CD4-positive, alpha-beta T cell treated with Interleukin-4 for 4 hours (primary cell): ENCODE results near the gene C14orf180.
"Not testable (repeated sequence)": the region's sequence is repeated elsewhere in the genome, so short reads cannot be mapped to it uniquely, and the experiment has no call there.

ENCODE experiments used
- DNase-seq: peaks from one replicate; pipeline ENCODE4 v3.0.0-alpha.2; 2020

C14orf180 gene

GRCh38 chr14:104579939-104580338, 375 bp downstream of the C14orf180 start:
- DNase-seq = not testable (repeated sequence)

- DNase-seq = no peak
Measured at GRCh38 chr14:104580961-104581360, 1.4 kb downstream of the C14orf180 start.

- no peak for DNase-seq
Measured at GRCh38 chr14:104581521-104581920, 2.0 kb downstream of the C14orf180 start.

- DNase-seq = no peak
Measured at GRCh38 chr14:104582005-104582404, 2.4 kb downstream of the C14orf180 start.

GRCh38 chr14:104582662-104583061, 3.1 kb downstream of the C14orf180 start:
- no peak for DNase-seq

GRCh38 chr14:104583424-104584306, 4.1 kb downstream of the C14orf180 start:
- no peak for DNase-seq

GRCh38 chr14:104584557-104584956, 5.0 kb downstream of the C14orf180 start:
- DNase-seq = no peak

GRCh38 chr14:104585966-104586697, 6.6 kb downstream of the C14orf180 start:
- DNase-seq = no peak

- no peak for DNase-seq
Measured at GRCh38 chr14:104586832-104587620, 7.5 kb downstream of the C14orf180 start.

GRCh38 chr14:104587641-104588040, 8.1 kb downstream of the C14orf180 start:
- no peak for DNase-seq

GRCh38 chr14:104588066-104588857, 8.7 kb downstream of the C14orf180 start:
- DNase-seq = no peak

- no peak for DNase-seq
Measured at GRCh38 chr14:104589338-104590195, 10.0 kb downstream of the C14orf180 start.

GRCh38 chr14:104590240-104590965, 10.8 kb downstream of the C14orf180 start:
- DNase-seq = no peak

- no peak for DNase-seq
Measured at GRCh38 chr14:104591031-104591430, 11.5 kb downstream of the C14orf180 start.

GRCh38 chr14:104591506-104592291, 12.1 kb downstream of the C14orf180 start:
- no peak for DNase-seq

- DNase-seq = no peak
Measured at GRCh38 chr14:104592292-104592672, 12.7 kb downstream of the C14orf180 start.

GRCh38 chr14:104592785-104593184, 13.2 kb downstream of the C14orf180 start:
- no peak for DNase-seq

- no peak for DNase-seq
Measured at GRCh38 chr14:104593241-104593701, 13.7 kb downstream of the C14orf180 start.

- no peak for DNase-seq
Measured at GRCh38 chr14:104593710-104594136, 14.2 kb downstream of the C14orf180 start.
